Heart left ventricle (tissue), 13 donors: Measurements from ENCODE around the gene RNPS1.

Experiments used
- POLR2A ChIP-seq, 2 donors: fragments of 450-650 bp; IDR thresholded peaks; one replicate each; pipeline ENCODE4 v1.6.1; 2017; ENCODE audit warnings: antibody characterized with exemption in 2 of 2, mild to moderate bottlenecking in 2 of 2, moderate library complexity in 2 of 2
- TF ChIP-seq, protein P1 (sequence below), 12 donors: fragments of 200-600 bp; sonication (generic) in 4 of 12; IDR thresholded peaks; one replicate each; pipeline versions ENCODE4 v1.5.0 to v1.8.0; 2018 to 2022; ENCODE audit warnings: antibody characterized with exemption in 12 of 12, mild to moderate bottlenecking in 5 of 12
- donor health status: ischemic (EF 13 %, LVEDD 7.1; RV severe dilation, severe dysfunction).
- donor health status: DM: no; HTN: yes; CAD: no.
- donor health status: DM: no; HTN: no; CAD: no.
- donor health status: ischemic (EF 25% LVEDD 6.9; RV normal size, moderate dysfunction).
- donor health status: ischemic (EF 25% LVEDD 5.7; RV mildly dilated, moderate dysfunction).
- donor health status: ischemic (EF 35%, LVEDD 5.7; RV mildly dilated, moderate dysfunction).
- donor health status: nonischemic (EF 11% LVEDD 7.7; RV severe dilation, severe dysfunction).
- donor health status: DM: yes; HTN: yes; CAD: no.
- donor health status: PGD.
- donor health status: ischemic (EF 29% LVEDD 5.4; RV normal size, mild dysfunction).
- donor health status: nonischemic (EF 23%, LVEDD 6.1; RV moderate dilation, normal function).

DNA sequence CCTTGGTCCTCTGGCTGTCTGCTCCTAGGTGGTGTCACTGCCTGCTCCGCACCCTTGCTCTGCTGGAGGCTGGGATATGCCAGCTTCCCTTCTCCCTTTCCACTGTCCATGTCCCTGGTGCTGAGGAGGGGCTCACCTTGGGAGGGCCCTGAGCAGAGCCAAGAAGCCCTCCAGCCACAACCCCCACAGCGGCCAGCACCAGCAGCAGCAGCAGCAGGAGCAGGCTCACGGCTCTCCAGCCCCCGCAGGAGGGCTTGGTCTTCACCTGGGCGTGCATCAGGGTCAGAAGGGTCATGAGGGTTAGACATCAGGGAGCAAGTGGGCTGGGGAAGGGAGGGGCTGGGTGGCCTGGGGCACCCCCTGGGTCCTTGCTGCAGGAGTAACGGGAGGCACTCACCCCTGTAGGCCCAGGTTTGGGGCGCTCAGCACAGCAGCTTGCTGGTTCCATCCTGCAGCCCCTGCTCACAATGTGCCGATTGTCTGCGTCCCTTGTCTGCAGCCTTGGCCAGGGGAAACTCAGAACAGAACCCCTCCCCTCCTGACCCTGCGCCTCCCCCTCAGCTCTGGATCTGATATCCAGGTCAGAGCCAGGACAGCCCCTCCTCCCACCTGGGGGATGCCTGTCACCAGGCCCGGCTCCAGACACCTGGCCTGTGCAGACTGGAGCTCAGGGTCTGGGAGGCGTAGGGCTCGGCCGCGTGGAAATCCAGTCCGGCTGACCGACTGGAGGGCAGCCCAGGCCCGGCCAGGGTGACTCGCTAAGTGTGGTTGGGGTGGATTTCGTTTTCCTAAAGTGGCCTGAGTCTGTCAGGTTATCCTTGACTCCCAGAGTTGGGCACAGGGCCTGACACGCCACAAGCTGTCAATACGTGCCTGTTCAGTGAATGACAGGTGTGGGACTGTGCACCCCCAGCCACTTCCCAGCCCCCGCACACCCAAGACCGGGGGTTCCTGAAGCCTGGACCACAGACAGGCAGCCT is 57.2 kb downstream of the RNPS1 start, which contains the start of gene BRICD5:
- TF ChIP-seq, protein P1, sequence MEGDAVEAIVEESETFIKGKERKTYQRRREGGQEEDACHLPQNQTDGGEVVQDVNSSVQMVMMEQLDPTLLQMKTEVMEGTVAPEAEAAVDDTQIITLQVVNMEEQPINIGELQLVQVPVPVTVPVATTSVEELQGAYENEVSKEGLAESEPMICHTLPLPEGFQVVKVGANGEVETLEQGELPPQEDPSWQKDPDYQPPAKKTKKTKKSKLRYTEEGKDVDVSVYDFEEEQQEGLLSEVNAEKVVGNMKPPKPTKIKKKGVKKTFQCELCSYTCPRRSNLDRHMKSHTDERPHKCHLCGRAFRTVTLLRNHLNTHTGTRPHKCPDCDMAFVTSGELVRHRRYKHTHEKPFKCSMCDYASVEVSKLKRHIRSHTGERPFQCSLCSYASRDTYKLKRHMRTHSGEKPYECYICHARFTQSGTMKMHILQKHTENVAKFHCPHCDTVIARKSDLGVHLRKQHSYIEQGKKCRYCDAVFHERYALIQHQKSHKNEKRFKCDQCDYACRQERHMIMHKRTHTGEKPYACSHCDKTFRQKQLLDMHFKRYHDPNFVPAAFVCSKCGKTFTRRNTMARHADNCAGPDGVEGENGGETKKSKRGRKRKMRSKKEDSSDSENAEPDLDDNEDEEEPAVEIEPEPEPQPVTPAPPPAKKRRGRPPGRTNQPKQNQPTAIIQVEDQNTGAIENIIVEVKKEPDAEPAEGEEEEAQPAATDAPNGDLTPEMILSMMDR (IDR thresholded peaks at IDR 0.05) = no peak
- no peak for TF ChIP-seq POLR2A (IDR thresholded peaks at IDR 0.05)
